Measurements from ENCODE around the gene GPATCH8.
A peak's percentile ranks its signal among the peaks of the same experiment; 100 is the strongest.
"Not testable (repeated sequence)": the region's sequence is repeated elsewhere in the genome, so short reads cannot be mapped to it uniquely, and the experiment has no call there.

Gene GPATCH8

DNA sequence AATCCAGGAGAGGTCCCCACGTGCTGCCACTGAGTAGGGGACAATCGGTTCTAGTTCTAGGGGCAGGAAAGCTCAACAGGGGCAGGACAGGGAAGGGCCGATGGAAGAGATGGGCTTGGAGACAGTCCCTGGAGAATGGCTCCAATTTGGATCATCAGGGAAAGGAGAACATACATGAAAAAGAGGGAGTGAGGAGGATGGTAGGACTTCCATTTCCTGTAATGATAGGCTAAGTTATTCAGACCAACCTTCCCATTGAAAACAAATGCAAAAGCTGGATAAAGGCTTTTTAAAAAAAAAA, 20.4 kb upstream of the GPATCH8 start:
- no peak for DNase-seq

DNA sequence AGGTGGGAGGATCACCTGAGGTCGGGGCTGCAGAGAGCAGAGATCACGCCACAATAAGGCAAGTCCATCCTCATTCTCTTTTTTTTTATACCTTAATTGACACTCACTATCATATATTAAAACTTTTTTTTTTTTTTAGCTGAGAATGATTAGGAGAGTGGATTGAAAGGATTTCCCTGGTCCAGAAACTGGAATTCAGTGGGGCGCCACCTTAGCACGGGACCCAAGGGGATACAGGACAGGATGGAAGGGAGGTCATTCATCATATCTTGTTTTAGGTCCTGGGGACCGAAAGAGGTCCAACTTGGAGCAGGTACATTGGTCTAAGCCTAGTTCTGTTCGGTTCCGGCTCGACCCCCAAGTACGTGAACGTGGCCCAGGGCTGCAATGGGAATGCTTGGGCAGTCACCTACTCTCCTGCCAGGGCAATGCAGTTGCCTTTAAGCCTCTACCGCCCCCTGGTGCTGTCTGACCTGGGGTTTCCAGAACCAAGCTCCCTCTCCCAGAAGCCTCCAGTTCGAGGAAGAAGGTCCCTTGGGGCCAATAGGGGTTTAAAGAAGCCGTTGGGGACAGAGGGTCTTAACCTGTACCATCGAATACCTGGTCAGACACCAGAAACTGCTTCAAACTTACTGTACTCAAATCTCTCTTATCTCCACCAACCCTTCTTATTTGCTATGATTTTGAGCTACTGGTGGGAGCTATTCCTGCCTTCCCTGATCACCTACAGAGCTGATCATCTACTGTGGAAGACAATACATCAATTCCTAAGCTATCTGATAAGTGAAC, 19.9 kb upstream of the GPATCH8 start:
- DNase-seq, result peak; percentile 16 to 33

DNA sequence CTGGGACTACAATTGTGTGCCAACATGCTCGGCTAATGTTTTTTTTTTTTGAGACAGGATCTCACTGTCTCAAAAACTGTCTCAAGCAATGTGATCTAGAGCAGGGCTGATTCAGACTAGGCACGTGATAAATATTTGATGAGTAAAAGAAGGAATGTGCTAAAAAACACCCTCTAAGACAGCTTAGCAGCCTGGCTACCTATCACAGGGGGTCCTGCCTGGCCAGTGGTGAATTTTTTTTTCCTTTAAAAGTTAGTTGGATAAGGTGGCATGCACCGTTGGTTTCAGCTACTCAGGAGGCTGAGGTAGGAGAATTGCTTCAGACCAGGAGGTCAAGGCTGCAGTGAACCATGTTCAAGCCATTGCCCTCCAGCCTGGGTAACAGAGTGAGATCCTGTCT, 14.8 kb upstream of the GPATCH8 start:
- DNase-seq, result no peak

DNA sequence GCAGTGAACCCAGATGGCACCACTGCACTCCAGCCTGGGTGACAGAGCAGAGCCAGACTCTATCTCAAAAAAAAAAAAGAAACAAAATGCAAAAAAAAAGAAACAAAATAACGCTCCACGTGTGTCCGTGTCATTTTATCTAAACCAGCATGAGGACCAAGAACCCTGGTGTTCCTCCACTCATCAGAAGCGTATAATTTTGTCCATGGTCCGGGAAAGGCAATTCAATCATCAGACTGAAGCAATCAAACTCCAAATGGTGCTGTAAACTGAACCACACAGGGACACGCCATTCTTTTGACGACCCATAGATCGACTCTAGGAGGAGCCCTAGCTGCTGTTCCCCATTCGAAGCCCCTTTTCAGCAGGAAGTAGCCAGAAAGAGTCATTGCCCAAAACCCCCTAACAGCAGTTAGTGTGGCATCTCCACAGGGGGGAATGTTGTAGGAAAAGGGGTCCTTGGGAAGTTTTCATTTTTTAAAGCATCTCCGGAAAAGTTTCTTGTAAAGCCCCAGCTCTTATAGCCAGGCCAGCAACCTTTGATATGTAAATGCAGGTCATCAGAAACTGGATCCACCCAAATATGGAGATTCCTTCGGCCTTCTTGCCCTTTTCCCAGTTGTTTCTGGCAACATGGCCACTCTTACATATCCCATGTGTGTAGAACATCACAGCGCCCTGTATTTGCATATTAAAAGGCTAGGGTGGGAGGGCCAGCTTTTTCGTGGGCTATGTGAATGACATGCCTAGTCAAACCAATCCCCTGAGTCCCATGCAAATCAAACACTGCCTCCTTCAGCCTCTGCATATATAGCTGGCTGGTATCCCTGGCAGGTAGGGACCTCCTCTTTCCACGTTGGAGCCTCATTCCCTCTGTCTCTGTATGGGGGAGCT, 8.3 kb upstream of the GPATCH8 start:
- peak in 1 of 2 experiments; percentile 25 for DNase-seq

DNA sequence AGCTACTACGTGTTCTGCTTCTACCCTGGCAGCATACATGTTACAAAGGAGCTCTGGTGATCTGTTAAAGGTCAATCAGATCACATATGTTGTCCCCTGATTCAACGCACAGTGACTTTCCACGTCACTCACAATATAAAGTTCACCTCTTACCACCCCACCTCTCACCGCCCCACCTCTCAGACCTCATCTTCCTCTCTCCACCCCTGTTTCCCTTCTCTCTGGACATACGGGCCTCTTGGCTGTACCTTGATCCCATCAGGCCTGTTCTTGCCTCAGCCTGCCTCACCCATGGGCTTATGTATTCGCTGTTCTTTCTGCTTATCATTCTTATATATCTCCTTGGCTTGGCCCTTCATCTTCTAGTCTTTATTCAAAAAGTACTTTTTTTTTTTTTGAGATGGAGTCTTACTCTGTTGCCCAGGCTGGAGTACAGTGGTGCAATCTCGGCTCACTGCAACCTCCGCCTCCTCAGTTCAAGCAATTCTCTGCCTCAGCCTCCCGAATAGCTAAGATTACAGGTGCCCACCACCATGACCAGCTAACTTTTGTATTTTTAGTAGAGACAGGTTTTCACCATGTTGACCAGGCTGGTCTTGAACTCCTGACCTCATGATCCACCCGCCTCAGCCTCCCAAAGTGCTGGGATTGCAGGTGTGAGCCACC, 3.9 kb upstream of the GPATCH8 start:
- not testable (repeated sequence) for DNase-seq

DNA sequence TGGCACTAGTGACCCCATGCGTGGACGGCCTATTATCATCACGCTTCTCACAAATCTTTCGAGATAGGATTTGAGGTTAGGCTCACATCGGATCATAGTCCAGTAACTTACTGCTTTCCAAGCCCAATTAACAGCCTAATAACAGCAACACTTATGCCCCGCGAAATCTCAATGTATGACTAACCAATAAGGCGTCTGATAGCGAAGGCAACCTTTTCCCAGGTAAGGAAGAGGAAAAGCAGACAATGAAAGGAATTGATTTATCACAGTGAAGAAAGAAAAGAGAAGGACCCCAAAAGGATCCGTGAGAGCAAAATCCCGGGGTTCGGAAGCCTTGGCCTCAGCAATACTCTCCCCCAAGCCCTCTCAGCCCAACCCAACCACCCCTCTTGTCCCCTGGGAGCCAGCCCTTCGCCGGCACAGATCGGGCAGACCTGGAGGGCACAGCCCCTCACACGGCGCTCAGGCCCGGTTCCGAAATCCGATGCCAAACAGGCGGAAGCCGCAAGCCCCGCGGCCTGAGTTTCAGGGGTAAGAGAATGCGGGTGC, 534 bp downstream of the GPATCH8 start:
- peak in 1 of 2 experiments; percentile 40 for DNase-seq

DNA sequence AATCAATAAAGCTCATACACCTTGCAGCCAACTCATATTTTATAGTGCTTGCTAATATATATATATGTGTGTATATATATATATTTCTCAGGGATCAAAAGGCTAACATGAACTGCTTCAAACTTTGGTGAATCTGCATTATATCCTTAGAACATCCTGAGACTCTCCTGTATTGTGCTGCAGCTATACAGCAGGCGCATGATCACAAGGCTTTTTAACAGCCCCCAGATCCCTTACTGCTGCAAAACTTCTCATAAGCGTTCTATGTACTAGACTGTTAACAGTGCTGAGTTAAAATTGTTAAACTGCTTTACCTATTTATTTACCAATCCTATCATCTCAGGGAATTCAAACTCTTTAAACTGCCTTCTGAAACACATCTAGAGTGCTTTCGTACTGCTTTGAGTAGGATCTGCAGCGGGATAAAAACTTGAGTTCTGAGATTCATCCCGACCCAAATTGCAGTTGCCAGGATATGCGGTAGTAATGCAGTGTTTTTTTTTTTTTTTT, 1.3 kb downstream of the GPATCH8 start:
- DNase-seq, result no peak

DNA sequence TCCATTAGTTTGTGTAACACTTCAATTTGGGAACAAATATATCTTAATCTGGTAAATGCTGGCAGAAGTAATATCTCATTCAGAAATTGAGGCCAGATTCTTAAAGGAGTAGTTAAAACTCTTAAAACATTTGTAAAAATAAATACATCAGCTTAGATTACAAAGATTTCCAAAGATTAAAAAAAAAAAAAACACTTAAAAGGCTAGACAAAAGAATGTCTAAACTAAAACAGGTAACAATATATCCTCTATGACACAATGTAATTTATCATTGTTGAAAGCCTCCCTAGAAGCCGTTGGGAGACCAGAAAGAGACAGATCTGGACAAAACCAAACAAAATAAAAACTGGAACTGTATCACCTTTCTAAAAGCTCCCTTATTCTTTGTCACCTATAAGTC, 3.5 kb downstream of the GPATCH8 start:
- no peak for DNase-seq

DNA sequence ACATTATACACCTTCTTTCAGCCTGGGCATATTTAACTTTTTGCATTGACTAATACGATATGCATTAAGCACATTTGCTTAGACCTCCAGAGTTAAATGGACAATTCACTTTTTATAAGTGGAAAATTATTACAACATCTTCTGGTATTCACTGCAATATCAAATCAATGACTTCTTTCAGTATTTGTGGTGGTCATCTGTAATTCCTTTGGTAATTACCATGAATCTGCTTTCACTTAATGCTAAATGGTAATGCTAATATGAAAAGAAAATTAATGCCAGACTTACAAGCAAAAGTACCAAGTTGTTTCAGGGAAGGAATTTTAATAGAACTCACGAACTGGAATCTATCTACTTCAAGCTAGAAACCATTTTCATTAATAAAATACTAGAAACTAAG, 6.4 kb downstream of the GPATCH8 start:
- no peak for DNase-seq

DNA sequence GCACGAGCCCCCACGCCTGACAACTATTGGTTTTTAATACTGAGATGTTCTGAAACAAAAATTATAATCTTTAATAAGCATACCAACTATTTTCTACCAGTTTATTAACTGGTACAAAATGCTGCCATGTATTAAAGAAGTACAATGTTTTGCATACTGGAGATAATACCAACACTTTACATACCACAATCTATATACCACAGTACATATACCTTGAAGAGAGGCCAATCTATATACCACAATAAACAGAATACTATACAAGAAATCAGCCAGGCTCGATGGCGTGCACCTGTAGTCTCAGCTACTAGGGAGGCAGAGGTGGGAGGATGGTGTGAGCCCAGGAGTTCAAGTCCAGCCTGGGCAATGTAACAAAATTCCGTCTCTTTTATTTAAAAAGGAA, 9.9 kb downstream of the GPATCH8 start:
- no peak for DNase-seq

DNA sequence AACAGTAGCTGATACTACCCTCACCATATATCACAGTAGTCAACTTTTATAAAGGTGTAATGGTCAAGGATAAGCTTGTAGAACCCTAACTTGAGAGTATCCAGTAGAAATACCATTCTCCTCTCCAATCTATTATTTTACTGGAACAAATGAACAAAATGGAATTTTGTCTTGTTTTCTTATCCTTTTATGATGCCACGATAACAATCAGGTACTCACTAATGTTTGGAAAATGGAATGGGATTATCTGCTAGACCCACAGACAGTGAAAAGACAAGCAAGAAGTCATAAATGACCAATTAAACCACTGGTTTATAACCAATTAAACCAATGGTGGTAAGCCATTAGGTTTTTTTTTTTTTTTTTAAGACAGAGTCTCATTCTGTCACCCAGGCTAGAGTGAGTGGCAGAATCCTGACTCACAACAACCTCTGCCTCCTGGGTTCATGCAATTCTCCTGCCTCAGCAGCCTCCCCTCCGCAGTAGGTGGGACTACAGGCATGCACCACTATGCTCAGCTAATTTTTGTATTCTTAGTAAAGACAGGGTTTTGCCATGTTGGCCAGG, 10.4 kb downstream of the GPATCH8 start:
- DNase-seq, result no peak

DNA sequence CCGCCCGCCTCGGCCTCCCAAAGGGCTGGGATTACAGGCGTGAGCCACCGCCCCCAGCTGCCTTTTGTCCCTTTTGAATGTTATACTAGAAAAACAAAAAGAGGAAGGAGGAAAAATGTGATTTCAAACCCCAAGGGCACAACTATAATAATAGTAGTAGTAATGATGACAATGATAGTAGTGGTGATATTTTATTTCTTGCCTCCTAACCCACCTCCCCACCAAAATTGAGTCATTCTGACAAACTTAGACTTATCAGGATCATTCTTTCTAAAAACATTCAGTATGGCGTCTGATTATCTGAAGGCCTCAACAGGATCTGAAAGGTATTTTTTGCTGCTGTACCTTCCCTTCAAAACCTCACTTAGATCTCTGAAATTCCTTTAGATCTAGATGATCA, 13.6 kb downstream of the GPATCH8 start:
- no peak for DNase-seq

DNA sequence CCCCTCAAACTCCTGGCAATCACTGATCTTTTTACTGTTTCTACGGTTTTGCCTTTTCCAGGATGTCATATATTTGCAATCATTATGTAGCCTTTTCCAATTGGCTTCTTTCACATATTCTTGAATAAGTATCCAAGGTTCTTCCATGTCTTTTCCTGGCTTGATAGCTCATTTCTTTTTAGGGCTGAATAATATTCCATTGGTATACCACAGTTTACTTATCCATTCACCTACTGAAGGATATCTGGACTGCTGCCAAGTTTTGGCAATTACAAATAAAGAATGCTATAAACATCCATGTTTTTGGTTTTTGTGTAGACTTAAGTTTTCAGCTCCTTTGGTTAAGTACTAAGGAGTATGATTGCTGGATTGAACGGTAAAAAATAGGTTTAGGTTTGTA, 16.0 kb downstream of the GPATCH8 start:
- DNase-seq, result no peak

DNA sequence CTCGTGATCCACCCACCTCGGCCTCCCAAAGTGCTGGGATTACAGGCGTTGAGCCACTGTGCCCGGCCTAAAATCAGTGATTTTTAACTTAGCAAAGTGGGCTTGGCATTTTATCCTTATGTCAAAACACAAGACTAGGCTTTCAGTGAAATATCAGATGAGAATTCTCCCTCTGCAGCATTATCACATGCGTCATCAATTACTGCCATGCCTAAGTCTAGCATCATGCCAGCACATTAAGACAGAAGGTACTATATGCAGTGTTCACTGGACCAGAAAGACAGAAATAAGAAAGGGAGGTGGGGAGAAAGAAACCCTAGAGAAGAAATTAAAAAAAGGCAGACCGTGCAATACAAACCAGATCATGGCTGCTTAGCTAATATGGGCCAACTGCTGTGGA, 29.8 kb downstream of the GPATCH8 start:
- no peak for DNase-seq

DNA sequence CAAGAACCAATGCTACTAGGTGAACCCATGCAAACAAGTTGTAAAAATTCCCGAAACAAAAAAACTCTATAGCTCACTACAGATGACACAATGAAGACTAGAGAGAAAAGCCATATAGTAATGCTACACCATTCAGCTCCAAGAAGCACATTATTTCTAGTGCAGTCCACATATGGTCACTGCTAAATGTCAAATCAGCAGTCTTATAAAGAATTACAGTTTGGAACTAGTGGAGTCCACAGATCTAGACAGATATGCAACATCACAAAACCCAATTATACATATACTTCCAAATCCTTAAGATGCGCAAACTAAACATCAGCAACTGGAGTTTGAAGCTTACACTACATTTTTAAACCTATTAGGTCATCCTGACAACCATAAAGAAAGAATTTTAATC, 33.5 kb downstream of the GPATCH8 start:
- no peak for DNase-seq

DNA sequence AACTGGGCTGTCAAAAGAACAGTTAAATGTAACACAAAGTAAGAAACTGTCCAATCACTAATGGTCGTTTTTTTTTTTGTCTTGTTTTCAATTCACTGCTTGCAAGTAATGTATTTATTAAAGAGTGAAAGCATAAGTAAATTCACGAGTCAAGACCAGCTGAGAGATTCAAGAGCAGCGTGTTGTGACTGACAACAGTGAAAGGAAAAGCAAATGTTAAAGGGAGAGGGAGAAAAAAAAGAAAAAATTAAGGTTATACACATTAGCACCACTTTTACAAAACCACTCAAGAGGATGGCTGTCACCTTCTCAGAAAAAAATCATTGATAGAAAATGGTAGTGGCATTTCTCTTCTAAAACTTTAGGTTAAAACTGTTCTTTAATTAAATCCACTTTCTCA, 36.1 kb downstream of the GPATCH8 start:
- DNase-seq, result no peak

DNA sequence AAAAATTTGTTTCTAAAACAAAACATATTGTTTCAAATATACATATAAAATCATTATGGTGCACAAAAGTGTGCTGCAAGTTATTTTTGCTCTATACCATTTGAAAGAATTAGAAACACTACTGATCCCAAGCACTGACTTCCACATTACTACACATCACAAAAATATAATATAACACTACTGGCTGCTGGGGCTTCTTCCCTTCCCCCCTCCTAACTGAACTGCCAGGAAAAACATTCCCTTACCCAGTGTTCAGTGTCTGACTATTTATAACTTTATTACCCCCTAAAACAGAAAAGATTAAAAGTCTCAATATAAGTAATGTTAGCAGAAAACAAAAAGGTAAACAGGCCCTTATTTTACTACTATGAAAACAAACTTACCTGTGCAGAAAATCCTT, 36.9 kb downstream of the GPATCH8 start:
- DNase-seq, result no peak

DNA sequence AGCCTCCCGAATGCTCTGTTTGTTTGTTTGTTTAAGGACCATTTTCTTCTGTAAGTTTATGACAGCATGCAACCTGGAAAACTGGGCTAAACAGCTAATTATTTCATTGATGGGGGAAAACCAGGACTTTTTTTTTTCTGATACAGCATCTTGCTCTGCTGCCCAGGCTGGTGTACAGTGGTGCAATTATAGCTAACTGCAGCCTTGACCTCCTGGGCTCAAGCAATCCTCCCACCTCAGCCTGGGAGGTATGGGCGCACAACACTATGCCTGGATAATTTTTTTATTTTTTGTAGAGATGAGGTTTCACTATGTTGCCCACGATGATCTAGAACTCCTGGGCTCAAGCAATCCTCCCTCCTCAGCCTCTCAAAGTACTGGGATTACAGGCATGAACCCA, 37.3 kb downstream of the GPATCH8 start:
- DNase-seq, result no peak

DNA sequence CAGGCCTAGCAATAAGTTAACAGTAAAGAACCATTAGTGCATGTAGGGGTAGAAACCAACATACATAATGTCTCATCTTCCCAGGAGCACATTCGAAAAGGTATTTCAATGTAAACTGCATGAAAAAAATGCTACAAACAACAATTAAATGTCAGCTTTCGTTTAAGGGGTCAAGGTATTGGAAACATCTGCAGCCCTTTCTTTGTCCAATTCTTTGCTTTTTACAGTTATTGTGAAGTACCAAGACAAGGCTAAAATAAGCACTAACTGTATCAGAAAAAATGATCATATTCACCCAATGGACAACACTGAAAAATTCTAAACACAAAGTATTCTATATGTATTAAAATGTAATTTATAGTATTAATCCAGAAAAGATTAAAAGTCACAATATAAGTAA, 37.9 kb downstream of the GPATCH8 start:
- DNase-seq, result no peak

DNA sequence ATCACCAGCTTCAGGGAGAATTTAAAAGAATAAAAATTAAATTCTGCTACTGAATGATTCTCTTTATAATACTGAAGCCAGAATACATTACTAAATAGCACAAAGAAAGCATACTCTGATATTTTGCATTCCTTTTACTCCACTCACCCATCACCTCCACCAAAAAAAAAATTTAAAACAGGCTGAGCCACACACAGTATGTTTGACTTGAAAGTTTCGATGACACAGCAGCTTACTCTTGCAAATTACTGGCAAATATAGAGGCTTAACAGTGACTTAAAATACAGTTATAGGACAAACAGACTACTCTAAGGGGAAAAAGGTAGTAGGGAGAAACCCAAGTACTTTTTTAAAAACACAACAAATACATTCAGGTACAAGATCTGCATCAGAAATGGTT, 39.2 kb downstream of the GPATCH8 start:
- DNase-seq, result no peak

DNA sequence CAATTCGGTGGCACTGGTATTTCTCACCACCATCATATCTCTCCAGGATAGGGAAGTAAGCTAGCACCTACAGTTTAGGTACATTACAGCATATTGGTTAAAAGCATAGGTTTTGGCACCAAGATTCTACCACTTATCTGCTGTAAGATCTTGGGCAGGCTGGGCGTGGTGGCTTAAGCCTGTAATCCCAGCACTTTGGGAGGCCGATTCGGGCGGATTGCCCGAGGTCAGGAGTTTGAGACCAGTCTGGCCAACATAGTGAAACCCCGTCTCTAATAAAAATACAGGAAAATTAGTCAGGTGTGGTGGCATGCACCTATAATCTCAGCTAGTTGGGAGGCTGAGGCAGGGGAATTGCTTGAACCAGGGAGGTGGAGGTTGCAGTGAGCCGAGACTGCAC, 51.4 kb downstream of the GPATCH8 start:
- no peak for DNase-seq

DNA sequence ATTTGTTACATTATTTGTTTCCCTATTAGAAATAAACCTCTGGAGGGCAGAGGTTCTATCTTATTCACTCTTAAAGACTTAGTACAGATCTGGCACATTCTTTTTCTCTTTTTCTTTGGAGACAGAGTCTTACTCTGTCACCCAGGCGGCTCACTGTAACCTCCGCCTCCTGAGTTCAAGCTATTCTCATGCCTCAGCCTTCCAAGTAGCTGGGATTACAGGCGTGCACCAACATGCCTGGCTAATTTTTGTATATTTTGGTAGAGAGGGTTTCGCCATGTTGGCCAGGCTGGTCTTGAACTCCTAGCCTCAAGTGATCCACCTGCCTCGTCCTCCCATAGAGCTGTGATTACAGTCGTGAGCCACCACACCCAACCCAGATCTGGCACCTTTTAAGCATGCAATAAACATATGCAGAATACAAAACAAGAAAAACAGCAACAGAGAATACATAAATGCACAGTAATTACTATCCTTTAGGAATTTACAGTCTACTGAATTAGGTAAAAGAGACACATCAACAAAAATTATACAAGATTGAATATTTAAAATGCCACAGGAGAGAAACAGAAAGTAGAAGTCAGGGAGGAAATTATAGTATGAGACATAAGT, 52.1 kb downstream of the GPATCH8 start:
- no peak for DNase-seq

DNA sequence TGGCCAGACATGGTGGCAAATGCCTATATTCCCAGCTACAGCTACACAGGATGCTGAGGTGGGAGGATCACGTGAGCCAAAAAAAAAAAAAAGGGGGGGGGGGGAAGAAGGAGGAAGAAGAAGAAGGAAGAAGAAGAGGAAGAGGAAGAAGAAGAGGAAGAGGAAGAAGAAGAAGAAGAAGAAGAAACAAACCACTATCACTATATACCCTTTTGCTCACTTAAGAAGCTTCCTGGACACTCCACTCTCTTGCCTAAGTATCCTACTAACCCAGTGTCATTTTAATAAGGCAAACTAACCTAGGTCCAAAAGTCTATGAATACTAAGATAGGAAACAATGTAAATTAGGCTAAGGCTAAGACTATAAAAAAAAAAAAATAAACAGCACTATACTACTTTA, 54.8 kb downstream of the GPATCH8 start:
- no peak for DNase-seq

Data from NCI-H2081 (cell line).